HUES48 (cell line): ENCODE measurements around the gene ICA1.
A peak's percentile ranks its signal among the peaks of the same experiment; 100 is the strongest.

ENCODE experiments used
- H3K27ac ChIP-seq: one replicate; pipeline ENCODE4 v1.7.0; 2013; ENCODE audit warnings: low read depth, low read length, inconsistent platforms
- H3K27me3 ChIP-seq: 2 replicates; pipeline ENCODE4 v1.6.1; 2013; ENCODE audit warnings: mild to moderate bottlenecking, low read length; ENCODE audit not compliant: control insufficient read depth, insufficient read depth
- H3K36me3 ChIP-seq: 2 replicates; pipeline ENCODE4 v1.6.1; 2013; ENCODE audit warnings: low read length; ENCODE audit not compliant: control insufficient read depth, insufficient read depth
- H3K4me1 ChIP-seq: 2 replicates; pipeline ENCODE4 v1.6.1; 2013; ENCODE audit warnings: mild to moderate bottlenecking, low read length; ENCODE audit not compliant: control insufficient read depth, insufficient read depth
- H3K4me3 ChIP-seq: 2 replicates; pipeline ENCODE4 v1.5.1; 2013; ENCODE audit warnings: mild to moderate bottlenecking, low read depth, low read length
- H3K9ac ChIP-seq: 2 replicates; pipeline ENCODE4 v1.6.1; 2013; ENCODE audit warnings: mild to moderate bottlenecking, low read depth, low read length, moderate library complexity
- H3K9me3 ChIP-seq: 2 replicates; pipeline ENCODE4 v1.6.1; 2013; ENCODE audit warnings: low read length; ENCODE audit not compliant: control insufficient read depth, insufficient read depth

Gene ICA1

GRCh38 chr7:8086239-8086638 is 175.7 kb downstream of the ICA1 start:
- Histone ChIP-seq H3K4me3 (no peak overlapping the region), H3K4me1 (peaks cover 32% of the 10 kb centered on the region), H3K27ac (peak overlapping the region; percentile 24)

GRCh38 chr7:8085420-8085819 is 176.5 kb downstream of the ICA1 start:
- H3K36me3 ChIP-seq, result peaks cover 10% of the 10 kb centered on the region
- peaks cover 32% of the 10 kb centered on the region for H3K4me1 ChIP-seq
- peak overlapping the region; percentile 39 for H3K27ac ChIP-seq
- no peak overlapping the region for H3K9ac ChIP-seq
- no peaks in the 10 kb centered on the region for H3K9me3 ChIP-seq
- H3K4me3 ChIP-seq, result no peak overlapping the region
- no peaks in the 10 kb centered on the region for H3K27me3 ChIP-seq

More at GRCh38 chr7:8086239-8086638, 175.7 kb downstream of the ICA1 start:
- no peaks in the 10 kb centered on the region for H3K9me3 ChIP-seq
- peaks cover 10% of the 10 kb centered on the region for H3K36me3 ChIP-seq
- no peaks in the 10 kb centered on the region for H3K27me3 ChIP-seq
- no peak overlapping the region for H3K9ac ChIP-seq

GRCh38 chr7:8084836-8085235 is 177.1 kb downstream of the ICA1 start:
- H3K4me1 ChIP-seq, result peaks cover 32% of the 10 kb centered on the region

GRCh38 chr7:8082762-8083161 is 179.2 kb downstream of the ICA1 start:
- no peak overlapping the region for H3K4me3 ChIP-seq
- no peak overlapping the region for H3K27ac ChIP-seq
- no peak overlapping the region for H3K9ac ChIP-seq
- H3K36me3 ChIP-seq, result peaks cover 10% of the 10 kb centered on the region
- H3K9me3 ChIP-seq, result no peaks in the 10 kb centered on the region
- peaks cover 32% of the 10 kb centered on the region for H3K4me1 ChIP-seq
- H3K27me3 ChIP-seq, result no peaks in the 10 kb centered on the region

More at GRCh38 chr7:8084836-8085235, 177.1 kb downstream of the ICA1 start:
- no peak overlapping the region for H3K4me3 ChIP-seq
- peaks cover 10% of the 10 kb centered on the region for H3K36me3 ChIP-seq
- no peak overlapping the region for H3K9ac ChIP-seq
- H3K9me3 ChIP-seq, result no peaks in the 10 kb centered on the region
- peak overlapping the region; percentile 9 for H3K27ac ChIP-seq
- H3K27me3 ChIP-seq, result no peaks in the 10 kb centered on the region

GRCh38 chr7:8078418-8078817 is 183.5 kb downstream of the ICA1 start:
- Histone ChIP-seq H3K4me3 (no peak overlapping the region), H3K9me3 (no peaks in the 10 kb centered on the region), H3K36me3 (no peaks in the 10 kb centered on the region), H3K27me3 (no peaks in the 10 kb centered on the region), H3K9ac (no peak overlapping the region), H3K4me1 (0 out of 2 replicates have a peak, but pooled peaks cover under 1% of the 10 kb centered on the region), H3K27ac (no peak overlapping the region)

- no peaks in the 10 kb centered on the region for H3K9me3 ChIP-seq
- no peak overlapping the region for H3K9ac ChIP-seq
- no peaks in the 10 kb centered on the region for H3K27me3 ChIP-seq
- H3K4me3 ChIP-seq, result no peak overlapping the region
- peaks cover 12% of the 10 kb centered on the region for H3K4me1 ChIP-seq
- H3K27ac ChIP-seq, result no peak overlapping the region
- 0 out of 2 replicates have a peak, but pooled peaks cover 3% of the 10 kb centered on the region for H3K36me3 ChIP-seq
These were observed 191.4 kb downstream of the ICA1 start for GRCh38 chr7:8070451-8071180.

GRCh38 chr7:8068892-8069686 is 192.9 kb downstream of the ICA1 start:
- Histone ChIP-seq H3K27me3 (no peaks in the 10 kb centered on the region), H3K36me3 (0 out of 2 replicates have a peak, but pooled peaks cover 3% of the 10 kb centered on the region), H3K4me1 (peaks cover 18% of the 10 kb centered on the region), H3K27ac (no peak overlapping the region), H3K9ac (no peak overlapping the region), H3K9me3 (no peaks in the 10 kb centered on the region), H3K4me3 (no peak overlapping the region)

- Histone ChIP-seq H3K36me3 (peaks cover 6% of the 10 kb centered on the region), H3K4me1 (peaks cover 18% of the 10 kb centered on the region), H3K27me3 (no peaks in the 10 kb centered on the region), H3K9me3 (no peaks in the 10 kb centered on the region), H3K27ac (no peak overlapping the region), H3K9ac (no peak overlapping the region), H3K4me3 (no peak overlapping the region)
These were observed 196.6 kb downstream of the ICA1 start for GRCh38 chr7:8065356-8065813.

- peaks cover 11% of the 10 kb centered on the region for H3K36me3 ChIP-seq
- H3K9ac ChIP-seq, result no peak overlapping the region
- no peak overlapping the region for H3K4me3 ChIP-seq
- H3K27ac ChIP-seq, result no peak overlapping the region
- H3K27me3 ChIP-seq, result no peaks in the 10 kb centered on the region
- peaks cover 18% of the 10 kb centered on the region for H3K4me1 ChIP-seq
- H3K9me3 ChIP-seq, result no peaks in the 10 kb centered on the region
These were observed 197.1 kb downstream of the ICA1 start for GRCh38 chr7:8064828-8065227.

GRCh38 chr7:8063706-8064297 is 198.2 kb downstream of the ICA1 start:
- no peak overlapping the region for H3K4me3 ChIP-seq
- no peaks in the 10 kb centered on the region for H3K9me3 ChIP-seq
- H3K9ac ChIP-seq, result no peak overlapping the region
- peaks cover 18% of the 10 kb centered on the region for H3K4me1 ChIP-seq
- no peaks in the 10 kb centered on the region for H3K27me3 ChIP-seq
- H3K36me3 ChIP-seq, result peaks cover 14% of the 10 kb centered on the region
- H3K27ac ChIP-seq, result no peak overlapping the region
